Lower leg skin (tissue), 3 donors: ENCODE results near the gene SNF8.
A peak's percentile ranks its signal among the peaks of the same experiment; 100 is the strongest.

Source experiments
- POLR2A ChIP-seq, 2 donors: fragments of 450-650 bp; IDR thresholded peaks; one replicate each; pipeline ENCODE4 v1.6.1; 2016 to 2017; ENCODE audit warnings: antibody characterized with exemption in 2 of 2, mild to moderate bottlenecking in 1 of 2, moderate library complexity in 1 of 2
- TF ChIP-seq, protein P1 (sequence below), 3 donors: fragments of 450-650 bp; IDR thresholded peaks; one replicate each; pipeline ENCODE4 v1.5.1; 2016; ENCODE audit warnings: antibody characterized with exemption in 3 of 3, mild to moderate bottlenecking in 3 of 3, moderate library complexity in 2 of 3

DNA sequence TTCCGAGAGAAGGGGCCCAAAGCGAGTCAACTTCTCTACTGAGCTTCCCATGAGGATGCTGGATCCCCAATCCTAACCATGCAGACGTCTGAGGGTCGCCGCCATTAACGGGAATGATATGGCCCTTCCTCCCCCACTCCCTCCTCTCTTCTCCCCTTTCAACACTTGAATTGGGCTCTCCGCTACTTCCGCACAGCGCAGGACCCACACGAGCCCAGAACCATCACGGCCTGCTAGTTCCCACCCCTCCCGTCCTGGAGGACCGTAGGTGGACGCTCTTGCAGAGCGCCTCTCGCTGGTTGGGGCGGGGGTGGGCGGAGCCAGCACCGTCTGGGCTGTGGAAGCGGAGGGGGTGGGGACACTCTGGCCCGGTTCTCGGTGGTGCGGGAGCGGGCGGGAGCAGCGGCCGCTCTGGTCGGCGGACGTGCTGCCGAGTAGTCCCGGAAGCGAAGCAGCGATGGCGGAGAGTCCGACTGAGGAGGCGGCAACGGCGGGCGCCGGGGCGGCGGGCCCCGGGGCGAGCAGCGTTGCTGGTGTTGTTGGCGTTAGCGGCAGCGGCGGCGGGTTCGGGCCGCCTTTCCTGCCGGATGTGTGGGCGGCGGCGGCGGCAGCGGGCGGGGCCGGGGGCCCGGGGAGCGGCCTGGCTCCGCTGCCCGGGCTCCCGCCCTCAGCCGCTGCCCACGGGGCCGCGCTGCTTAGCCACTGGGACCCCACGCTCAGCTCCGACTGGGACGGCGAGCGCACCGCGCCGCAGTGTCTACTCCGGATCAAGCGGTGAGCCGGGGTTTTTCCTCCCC is 36.4 kb downstream of the SNF8 start, which contains the start of gene UBE2Z:
- peak in 1 of 2 donors; percentile 13 for TF ChIP-seq POLR2A (IDR thresholded peaks at IDR 0.05)
- TF ChIP-seq, protein P1, sequence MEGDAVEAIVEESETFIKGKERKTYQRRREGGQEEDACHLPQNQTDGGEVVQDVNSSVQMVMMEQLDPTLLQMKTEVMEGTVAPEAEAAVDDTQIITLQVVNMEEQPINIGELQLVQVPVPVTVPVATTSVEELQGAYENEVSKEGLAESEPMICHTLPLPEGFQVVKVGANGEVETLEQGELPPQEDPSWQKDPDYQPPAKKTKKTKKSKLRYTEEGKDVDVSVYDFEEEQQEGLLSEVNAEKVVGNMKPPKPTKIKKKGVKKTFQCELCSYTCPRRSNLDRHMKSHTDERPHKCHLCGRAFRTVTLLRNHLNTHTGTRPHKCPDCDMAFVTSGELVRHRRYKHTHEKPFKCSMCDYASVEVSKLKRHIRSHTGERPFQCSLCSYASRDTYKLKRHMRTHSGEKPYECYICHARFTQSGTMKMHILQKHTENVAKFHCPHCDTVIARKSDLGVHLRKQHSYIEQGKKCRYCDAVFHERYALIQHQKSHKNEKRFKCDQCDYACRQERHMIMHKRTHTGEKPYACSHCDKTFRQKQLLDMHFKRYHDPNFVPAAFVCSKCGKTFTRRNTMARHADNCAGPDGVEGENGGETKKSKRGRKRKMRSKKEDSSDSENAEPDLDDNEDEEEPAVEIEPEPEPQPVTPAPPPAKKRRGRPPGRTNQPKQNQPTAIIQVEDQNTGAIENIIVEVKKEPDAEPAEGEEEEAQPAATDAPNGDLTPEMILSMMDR (IDR thresholded peaks at IDR 0.05): peak in 1 of 3 donors; percentile 16
